Esophagus muscularis mucosa (tissue), 4 donors: ENCODE results near the gene NPIPB6. TPM values are rescaled to one million over a fixed set of nuclear protein-coding genes. Genes with fewer than 3 reads are reported as not detected.

ENCODE experiments used
- DNase-seq: peaks from one replicate; pipeline ENCODE4 v3.0.0-alpha.2; 2017; ENCODE audit errors: extremely low spot score
- H3K27ac ChIP-seq, 4 donors: fragments of 200-600 bp; sonication (generic); replicated peaks in 1 of 4; 1 replicate in 3 of 4; 2 replicates in 1 of 4; pipeline ENCODE4 v1.5.1; 2016 to 2019; ENCODE audit warnings: mild to moderate bottlenecking in 1 of 4
- H3K27me3 ChIP-seq, 4 donors: fragments of 200-600 bp; sonication (generic); one replicate each; pipeline versions ENCODE4 v1.5.1 to v1.6.0; 2016 to 2019
- H3K36me3 ChIP-seq, 4 donors: fragments of 200-600 bp; sonication (generic); one replicate each; pipeline ENCODE4 v1.5.1; 2016 to 2019
- H3K4me1 ChIP-seq, 4 donors: fragments of 200-600 bp; sonication (generic); one replicate each; pipeline ENCODE4 v1.5.1; 2016 to 2019
- H3K4me3 ChIP-seq, 4 donors: fragments of 200-600 bp; sonication (generic); 1 replicate in 2 of 4; 2 replicates in 2 of 4; pipeline ENCODE4 v1.5.1; 2016 to 2019; ENCODE audit warnings: mild to moderate bottlenecking in 4 of 4, moderate library complexity in 1 of 4
- H3K9me3 ChIP-seq, 4 donors: fragments of 200-600 bp; sonication (generic); 1 replicate in 3 of 4; 2 replicates in 1 of 4; pipeline ENCODE4 v1.5.1; 2016 to 2019
- CTCF ChIP-seq, 3 experiments: fragments of 200-600 bp in 2 of 3; fragments of 450-650 bp in 1 of 3; sonication (generic) in 2 of 3; IDR thresholded peaks; one replicate each; pipeline ENCODE4 v1.5.1; 2017 to 2019; ENCODE audit warnings: antibody characterized with exemption in 3 of 3, mild to moderate bottlenecking in 2 of 3, moderate library complexity in 1 of 3
- EP300 ChIP-seq: sonication (generic); formaldehyde crosslinking; IDR thresholded peaks from one replicate; pipeline ENCODE4 v1.6.1; 2017; ENCODE audit warnings: antibody characterized with exemption
- POLR2A ChIP-seq: fragments of 450-650 bp; IDR thresholded peaks from one replicate; pipeline ENCODE4 v1.6.1; 2017; ENCODE audit warnings: antibody characterized with exemption, moderate library complexity, mild to moderate bottlenecking, low read depth
- POLR2AphosphoS5 ChIP-seq, 2 donors: sonication (generic); formaldehyde crosslinking; IDR thresholded peaks; one replicate each; pipeline ENCODE4 v1.6.1; 2017; ENCODE audit warnings: antibody characterized with exemption in 2 of 2
- WGBS: methylation state at CpG from one replicate; pipeline ENCODE4 v1.1.5; 2018; 5-methylcytosine and 5-hydroxymethylcytosine counted together
- intact Hi-C: fragments of 100-400 bp; cut with DNase I; formaldehyde crosslinking; loops from one replicate; pipeline ENCODE4 v1.15.1; 2023
- total RNA-seq, 4 donors: library from RNA; depleted of rRNA; stranded (reverse); fragments of >200 nt; gene quantifications; one replicate each; pipeline versions ENCODE4 v1.1.0 to v1.2.1, GENCODE V29; 2016

The NPIPB6 gene
- total RNA-seq, 4 donors from 2014 or later: 0.58 to 3.3 (median 2.7) TPM; not detected in 1

DNA sequence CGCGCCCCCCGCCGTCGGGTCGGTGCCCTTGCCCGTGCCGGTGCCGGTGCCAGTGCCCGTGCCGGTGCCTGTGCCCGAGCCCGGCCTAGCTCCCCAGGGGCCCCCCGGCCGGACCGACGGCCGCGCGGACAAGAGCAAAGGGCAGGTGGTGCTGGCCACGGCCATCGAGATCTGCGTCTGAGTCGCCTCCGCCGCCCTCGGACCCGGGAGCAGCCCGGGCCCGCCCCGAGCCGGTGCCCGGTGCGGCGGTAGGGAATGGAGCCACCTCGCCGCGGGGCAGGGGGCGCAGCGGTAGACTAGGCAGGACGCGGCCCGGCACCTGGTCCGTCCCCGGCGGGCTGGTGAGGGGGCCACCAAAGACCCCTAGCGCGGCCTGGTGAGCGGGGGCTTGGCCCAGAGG is 42.6 kb downstream of the NPIPB6 start:
- intact Hi-C loops: no loop called here
- no peaks in the 10 kb centered on the region for H3K36me3 ChIP-seq
- no peak for TF ChIP-seq POLR2A
- TF ChIP-seq EP300: no peak
- TF ChIP-seq CTCF (IDR thresholded peaks at IDR 0.05): no peak
- TF ChIP-seq POLR2AphosphoS5 (IDR thresholded peaks at IDR 0.05): no peak
- no peak overlapping the region for H3K27ac ChIP-seq
- no peak overlapping the region for H3K4me3 ChIP-seq
- DNase-seq: no peak
- no peaks in the 10 kb centered on the region for H3K9me3 ChIP-seq
- WGBS: 96% methylated on average over 38 of the region's 49 CpGs
- H3K4me1 ChIP-seq: no peaks in the 10 kb centered on the region
- peaks cover 0 to 9% (median 0%) of the 10 kb centered on the region in 4 donors for H3K27me3 ChIP-seq

- Histone ChIP-seq H3K4me1 (no peaks in the 10 kb centered on the region), H3K9me3 (no peaks in the 10 kb centered on the region), H3K27me3 (peaks cover 0 to 9% (median 0%) of the 10 kb centered on the region in 4 donors), H3K4me3 (no peak overlapping the region), H3K36me3 (no peaks in the 10 kb centered on the region), H3K27ac (no peak overlapping the region)
- no peak for DNase-seq
- intact Hi-C loops: no loop called here
- 93% methylated on average over 59 of the region's 73 CpGs for whole genome bisulfite sequencing
- no peak for TF ChIP-seq POLR2A
- TF ChIP-seq CTCF (IDR thresholded peaks at IDR 0.05): no peak
- TF ChIP-seq EP300: no peak
- TF ChIP-seq POLR2AphosphoS5 (IDR thresholded peaks at IDR 0.05): no peak
Observed at GRCh38 chr16:28320023-28320561, 43.2 kb downstream of the NPIPB6 start.

- Histone ChIP-seq H3K4me1 (no peaks in the 10 kb centered on the region), H3K4me3 (no peak overlapping the region), H3K36me3 (no peaks in the 10 kb centered on the region), H3K9me3 (no peaks in the 10 kb centered on the region), H3K27me3 (peaks cover 0 to 14% (median 0%) of the 10 kb centered on the region in 4 donors), H3K27ac (no peak overlapping the region)
- no peak for TF ChIP-seq EP300
- TF ChIP-seq CTCF (IDR thresholded peaks at IDR 0.05): no peak
- no peak for TF ChIP-seq POLR2AphosphoS5 (IDR thresholded peaks at IDR 0.05)
- TF ChIP-seq POLR2A: no peak
- intact Hi-C loops: no loop called here
- DNase-seq: no peak
- WGBS: 92% methylated on average over 26 of the region's 26 CpGs
Observed at GRCh38 chr16:28319476-28320022, 43.8 kb downstream of the NPIPB6 start.

DNA sequence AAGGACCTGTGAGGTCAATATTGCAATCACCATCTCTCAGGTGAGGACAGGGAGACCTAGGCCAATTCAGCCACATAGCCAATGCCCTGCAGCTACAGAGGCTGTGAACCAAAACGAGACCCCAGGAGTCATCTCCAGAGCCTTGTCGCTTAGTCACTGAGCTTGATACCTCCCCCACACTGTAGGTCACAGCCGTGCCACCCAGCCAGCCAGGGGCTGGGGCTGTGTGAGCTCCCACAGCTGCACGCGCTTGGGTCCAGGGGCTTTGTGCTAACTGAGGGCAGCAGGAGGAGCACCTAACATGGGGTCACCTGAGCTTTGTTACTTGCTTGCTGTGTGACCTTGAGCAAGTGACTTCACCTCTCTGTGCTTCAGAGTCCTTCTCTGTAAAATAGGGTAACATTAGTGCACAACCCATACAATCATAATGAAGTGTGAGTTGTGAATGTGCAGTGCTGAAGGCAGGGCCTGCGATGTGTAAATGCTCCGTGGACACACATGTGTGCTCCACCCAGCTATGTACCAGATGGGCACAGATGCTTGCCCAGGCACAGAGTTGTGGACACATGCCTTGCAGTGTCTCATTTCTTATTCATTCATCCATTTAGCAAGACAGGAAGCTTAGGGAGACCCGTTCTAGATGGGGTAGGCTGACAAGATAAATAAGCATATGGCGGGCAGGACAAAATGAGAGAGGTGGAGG is 45.1 kb downstream of the NPIPB6 start:
- no peak for DNase-seq
- intact Hi-C loops: no loop called here
- Histone ChIP-seq H3K9me3 (no peaks in the 10 kb centered on the region), H3K36me3 (no peaks in the 10 kb centered on the region), H3K27ac (no peak overlapping the region), H3K4me1 (no peaks in the 10 kb centered on the region), H3K27me3 (peaks cover 0 to 14% (median 0%) of the 10 kb centered on the region in 4 donors), H3K4me3 (no peak overlapping the region)
- 78% methylated on average over 4 of the region's 9 CpGs for WGBS
- TF ChIP-seq POLR2A (no peak), EP300 (no peak), POLR2AphosphoS5 (IDR thresholded peaks at IDR 0.05) (no peak), CTCF (IDR thresholded peaks at IDR 0.05) (no peak)
